Measurements from ENCODE around the gene RAB6B.
"Not testable (repeated sequence)": the region's sequence is repeated elsewhere in the genome, so short reads cannot be mapped to it uniquely, and the experiment has no call there.

The RAB6B gene

GRCh38 chr3:133824961-133825485 is 70.7 kb downstream of the RAB6B start:
- in situ Hi-C loops (cut with HindIII; ENCODE audit: low sequenced_read_pairs) = loop anchor here (5.0 kb wide), 1 partner anchor 47 kb away; no protein-coding TSS in a partner anchor

GRCh38 chr3:133821767-133822638 is 73.7 kb downstream of the RAB6B start:
- in situ Hi-C loops (cut with HindIII; ENCODE audit: low sequenced_read_pairs) = loop anchor here (5.0 kb wide), 1 partner anchor 50 kb away; no protein-coding TSS in a partner anchor

DNA sequence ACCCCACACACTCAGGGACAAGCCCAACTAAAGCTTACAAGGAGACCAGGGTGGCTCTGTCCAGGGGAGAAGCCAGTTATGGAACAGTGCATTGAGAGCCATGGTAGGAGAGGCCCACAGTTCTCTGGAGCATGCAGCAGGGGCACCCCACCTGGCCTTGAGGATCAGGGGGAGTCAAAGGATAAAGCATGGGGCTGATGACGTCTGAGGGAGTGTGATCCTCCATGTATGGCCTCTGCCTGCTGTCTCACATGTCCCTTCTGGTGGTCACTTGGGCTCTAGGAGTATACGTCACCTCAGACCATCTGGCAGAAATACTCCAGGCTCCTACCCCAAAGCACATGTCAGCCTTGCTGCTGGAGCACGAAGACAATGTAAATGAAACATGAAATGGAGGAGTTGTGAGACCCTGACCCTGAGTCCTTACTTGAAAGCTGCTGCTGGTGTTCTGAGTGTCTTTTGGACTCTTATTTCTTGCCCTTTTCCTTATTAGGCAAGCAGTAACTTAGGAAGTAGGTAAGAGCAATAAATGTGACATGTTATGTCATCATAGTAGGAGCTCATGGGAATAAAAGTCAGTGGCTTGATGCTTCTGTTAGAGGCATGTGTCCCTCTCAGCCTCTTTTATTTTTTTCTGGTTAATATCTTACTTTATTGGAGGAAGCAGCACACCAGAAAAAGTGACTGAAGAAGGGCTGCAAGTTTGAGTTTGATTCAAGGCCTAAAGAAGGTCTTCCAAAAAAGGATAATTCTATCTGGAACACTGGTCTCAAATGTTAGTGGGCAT is 74.6 kb downstream of the RAB6B start:
- in situ Hi-C loops (cut with HindIII; ENCODE audit: low sequenced_read_pairs) = loop anchor here (5.0 kb wide), 1 partner anchor 51 kb away; no protein-coding TSS in a partner anchor

- in situ Hi-C loops (cut with HindIII; ENCODE audit: low sequenced_read_pairs) = loop anchor here (5.0 kb wide), 1 partner anchor 52 kb away; no protein-coding TSS in a partner anchor
Measured at GRCh38 chr3:133820129-133820528, 75.6 kb downstream of the RAB6B start.

GRCh38 chr3:133815386-133815785 is 80.3 kb downstream of the RAB6B start:
- in situ Hi-C loops (cut with HindIII; ENCODE audit: low sequenced_read_pairs) = no loop called here

DNA sequence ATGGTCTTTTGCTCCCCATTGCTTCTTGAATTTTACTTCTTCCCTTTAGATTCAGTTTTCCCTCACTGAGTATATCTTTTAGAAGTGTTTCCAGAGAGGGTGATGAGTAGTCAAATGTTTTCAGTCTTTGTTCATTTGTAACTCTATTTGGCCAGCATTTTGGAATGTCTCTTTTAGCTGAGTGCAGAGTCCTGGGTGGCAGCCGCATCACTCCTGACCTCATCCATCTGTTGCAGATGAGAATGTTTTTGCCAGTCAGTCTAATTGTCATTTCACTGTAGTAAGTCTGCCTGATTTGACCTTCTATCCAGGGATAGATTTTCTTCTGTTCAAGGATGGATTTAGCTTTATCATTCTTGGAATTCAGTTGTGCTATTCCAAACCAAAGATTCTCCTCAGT is 82.8 kb downstream of the RAB6B start:
- in situ Hi-C loops (cut with HindIII; ENCODE audit: low sequenced_read_pairs) = no loop called here

GRCh38 chr3:133805702-133806475 is 89.8 kb downstream of the RAB6B start, which contains the start of gene SRPRB:
TSS of gene SRPRB (plus strand) at chr3:133805815. CDS start at chr3:133805849, 34 bp downstream.
- in situ Hi-C loops (cut with HindIII; ENCODE audit: low sequenced_read_pairs) = no loop called here

GRCh38 chr3:133805384-133805701 is 90.3 kb downstream of the RAB6B start:
- in situ Hi-C loops (cut with HindIII; ENCODE audit: low sequenced_read_pairs) = no loop called here

DNA sequence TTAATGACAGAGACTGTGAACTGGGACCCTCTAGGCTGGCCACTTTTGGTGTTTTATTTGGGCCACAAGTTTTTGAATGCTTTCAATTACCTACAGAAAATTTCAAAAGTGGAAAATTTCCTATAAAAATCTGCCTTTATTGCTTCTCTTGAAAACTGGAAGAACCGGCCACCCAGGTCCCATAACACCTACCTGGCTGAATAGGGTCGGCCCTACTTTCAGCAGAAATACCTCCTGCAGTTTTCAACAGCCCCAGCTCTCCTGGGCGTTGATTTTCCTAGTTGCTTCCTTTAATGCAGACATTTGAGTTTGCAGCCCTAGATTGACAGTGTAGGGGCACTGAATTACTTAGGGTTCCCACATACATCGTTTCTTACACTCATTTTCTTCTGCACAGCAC is 90.8 kb downstream of the RAB6B start:
- in situ Hi-C loops (cut with HindIII; ENCODE audit: low sequenced_read_pairs) = no loop called here

GRCh38 chr3:133803469-133803868 is 92.2 kb downstream of the RAB6B start:
- in situ Hi-C loops (cut with HindIII; ENCODE audit: low sequenced_read_pairs) = no loop called here

DNA sequence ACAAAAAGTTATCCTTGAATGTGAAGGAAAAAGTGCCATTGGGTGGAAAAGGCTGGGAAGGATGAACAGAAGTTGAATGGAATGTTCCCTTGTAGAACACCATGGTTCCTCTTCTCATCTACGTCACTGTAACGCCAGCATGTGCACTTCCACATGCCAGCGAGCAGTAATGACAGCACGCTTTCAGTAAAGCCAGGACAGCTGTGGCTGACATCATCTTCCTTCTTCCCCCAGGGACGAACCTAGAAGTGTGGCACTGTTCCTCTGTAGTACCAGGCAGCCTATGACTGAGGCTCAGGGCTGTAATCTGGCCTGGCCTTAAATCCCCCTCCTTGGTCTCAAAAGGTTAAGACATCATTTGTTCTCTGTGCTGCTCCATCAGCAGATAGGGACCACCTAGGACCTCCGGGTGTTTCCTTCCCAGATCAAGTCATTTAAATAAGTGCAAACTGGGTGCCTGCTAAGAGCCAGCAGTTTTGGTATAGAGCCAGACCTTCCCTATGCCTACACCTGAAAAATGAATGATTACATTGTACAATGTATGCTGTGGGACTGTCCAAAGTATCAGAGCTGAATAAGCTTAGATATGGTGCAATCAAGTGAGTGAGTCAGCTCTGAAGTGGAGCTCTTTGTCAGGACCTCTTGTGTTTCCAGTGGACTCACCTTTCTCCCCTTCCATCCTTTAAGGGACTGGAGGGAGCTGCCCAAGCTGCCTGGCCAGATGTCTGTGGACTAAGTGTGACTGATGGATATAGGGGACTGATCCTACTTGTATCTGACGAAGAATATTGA is 95.7 kb downstream of the RAB6B start:
- in situ Hi-C loops (cut with HindIII; ENCODE audit: low sequenced_read_pairs) = no loop called here

DNA sequence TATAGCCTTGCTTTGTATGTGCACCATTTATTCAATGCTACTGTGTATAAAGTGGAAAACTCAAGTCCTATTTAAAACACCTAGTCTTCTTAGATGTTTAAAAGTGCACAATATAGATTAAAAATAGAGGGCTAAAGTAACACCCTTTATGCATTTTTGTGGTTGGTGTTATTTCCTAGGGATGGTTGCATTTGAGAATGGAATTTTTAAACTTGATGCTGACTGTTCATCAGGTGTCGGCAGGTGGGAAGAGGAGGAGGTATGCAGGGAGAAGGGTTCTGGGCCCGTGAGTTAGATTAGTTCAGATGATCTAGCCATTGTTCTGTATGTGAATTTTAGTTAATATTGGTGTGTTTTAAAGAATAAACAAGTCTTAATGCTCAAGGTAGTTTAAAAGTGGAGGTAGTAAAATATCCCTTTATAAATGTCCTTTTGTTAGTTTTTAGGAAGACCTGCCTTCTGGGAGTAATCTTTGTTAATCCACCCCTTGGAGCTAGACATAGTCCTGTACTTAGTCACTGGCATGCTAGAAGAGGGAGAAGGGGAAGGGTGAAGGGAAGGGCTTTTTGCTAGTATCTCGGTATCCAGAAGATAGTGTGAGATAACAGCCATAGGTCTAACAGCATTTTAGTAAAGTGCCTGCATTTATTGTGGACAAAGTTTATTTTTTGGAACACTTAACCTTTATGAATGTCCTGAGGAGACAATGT is 98.1 kb downstream of the RAB6B start:
- in situ Hi-C loops (cut with HindIII; ENCODE audit: low sequenced_read_pairs) = no loop called here

DNA sequence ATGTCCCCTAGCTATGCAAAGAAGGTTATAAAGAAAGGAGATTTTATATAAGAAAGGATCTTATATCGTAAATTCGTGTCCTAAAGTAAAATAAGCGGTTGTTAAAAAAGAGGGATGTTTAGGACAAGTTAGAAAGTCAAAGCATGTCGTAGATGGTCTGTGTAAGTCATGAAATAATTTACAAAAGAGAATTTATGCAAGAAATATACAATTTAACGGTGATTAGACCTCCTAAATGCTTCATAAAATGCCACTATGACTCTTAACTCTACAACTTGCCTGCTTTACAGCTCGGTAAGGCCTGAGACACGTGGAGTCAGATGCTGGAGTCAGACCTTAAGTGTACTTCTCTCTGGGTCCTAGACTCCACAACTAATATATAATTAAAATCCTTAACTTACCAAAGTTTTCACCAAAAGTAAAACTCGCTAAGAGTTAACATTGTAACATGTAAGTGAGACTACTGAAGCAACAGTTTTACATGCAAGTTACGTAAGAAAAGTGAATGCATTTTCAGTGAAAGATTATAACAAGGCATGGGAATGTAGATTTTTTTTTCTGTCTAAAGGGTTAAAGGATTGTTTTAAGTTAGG is 103.4 kb downstream of the RAB6B start:
- in situ Hi-C loops (cut with HindIII; ENCODE audit: low sequenced_read_pairs) = no loop called here

DNA sequence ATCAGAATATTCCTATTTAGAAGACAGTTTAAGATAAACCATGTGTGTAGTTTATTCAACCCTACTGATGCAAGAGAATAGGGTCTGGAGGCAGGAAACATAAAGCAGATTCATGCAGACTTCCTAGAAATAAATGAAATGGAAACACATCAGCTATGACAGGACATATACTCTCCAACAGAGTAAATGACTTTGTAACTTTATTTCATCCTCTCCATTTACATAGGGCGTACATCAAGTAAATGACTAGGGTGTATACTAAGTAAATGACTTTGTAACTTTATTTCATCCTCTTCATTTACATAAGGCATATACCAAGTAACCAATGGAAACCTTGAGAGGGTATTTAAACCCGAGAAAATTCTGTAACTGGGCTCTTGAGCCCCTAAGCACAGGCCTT is 107.7 kb downstream of the RAB6B start:
- in situ Hi-C loops (cut with HindIII; ENCODE audit: low sequenced_read_pairs) = no loop called here

- in situ Hi-C loops (cut with HindIII; ENCODE audit: low sequenced_read_pairs) = no loop called here
Measured at GRCh38 chr3:133783762-133784161, 111.9 kb downstream of the RAB6B start.

DNA sequence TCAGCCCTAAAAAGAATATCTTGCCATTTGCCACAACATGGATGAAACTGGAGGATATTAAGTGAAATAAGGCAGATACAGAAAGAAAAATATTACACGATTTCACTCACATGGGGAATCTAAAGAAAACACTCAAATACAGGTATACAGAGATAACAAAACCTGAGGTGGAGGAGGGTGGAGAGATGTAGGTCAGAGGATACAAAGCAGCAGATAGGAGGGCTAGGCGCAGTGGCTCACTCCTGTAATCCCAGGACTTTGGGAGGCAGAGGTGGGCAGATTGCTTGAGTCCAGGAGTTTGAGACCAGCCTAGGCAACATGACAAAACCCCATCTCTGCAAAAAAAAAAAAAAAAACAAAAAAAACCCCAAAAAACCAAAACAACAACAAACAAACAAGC is 113.2 kb downstream of the RAB6B start:
- in situ Hi-C loops (cut with HindIII; ENCODE audit: low sequenced_read_pairs) = no loop called here

- in situ Hi-C loops (cut with HindIII; ENCODE audit: low sequenced_read_pairs) = no loop called here
Measured at GRCh38 chr3:133781570-133781969, 114.1 kb downstream of the RAB6B start.

DNA sequence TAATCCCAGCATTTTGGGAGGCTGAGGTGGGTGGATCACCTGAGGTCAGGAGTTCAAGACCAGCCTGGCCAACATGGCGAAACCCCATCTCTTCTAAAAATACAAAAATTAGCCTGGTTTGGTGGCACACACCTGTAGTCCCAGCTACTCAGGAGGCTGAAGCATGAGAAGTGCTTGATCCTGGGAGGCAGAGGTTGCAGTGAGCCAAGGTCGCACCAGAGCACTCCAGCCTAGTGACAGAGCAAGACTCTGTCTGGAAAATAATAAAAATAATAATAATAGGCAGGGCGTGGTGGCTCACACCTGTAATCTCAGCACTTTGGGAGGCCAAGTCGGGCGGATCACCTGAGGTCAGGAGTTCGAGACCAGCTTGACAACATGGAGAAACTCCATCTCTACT is 114.9 kb downstream of the RAB6B start:
- in situ Hi-C loops (cut with HindIII; ENCODE audit: low sequenced_read_pairs) = not testable (repeated sequence)

- in situ Hi-C loops (cut with HindIII; ENCODE audit: low sequenced_read_pairs) = no loop called here
Measured at GRCh38 chr3:133779626-133780203, 116.0 kb downstream of the RAB6B start.
